Keratinocyte (primary cell): ENCODE data around the gene VNN1. TPM values are rescaled to one million over a fixed set of nuclear protein-coding genes. Genes with fewer than 3 reads are reported as not detected.

Experiments used
- DNase-seq: peaks from one replicate; pipeline ENCODE4 v3.0.0-alpha.2; 2011; ENCODE audit warnings: low read depth, missing footprints, low spot score
- FAIRE-seq: peaks from 2 replicates; lab custom pipeline; 2011; peaks lifted over from hg19 to GRCh38; lab: Jason Lieb, UNC
- H2AFZ ChIP-seq: 2 replicates; pipeline ENCODE4 v1.6.0; 2012; ENCODE audit warnings: low read length, control low read depth, inconsistent platforms; ENCODE audit not compliant: control insufficient read depth
- H3K27ac ChIP-seq: 2 replicates; pipeline ENCODE4 v1.5.1; 2011; ENCODE audit warnings: low read length; ENCODE audit not compliant: control insufficient read depth, insufficient read depth
- H3K27me3 ChIP-seq: 3 replicates; pipeline ENCODE4 v1.6.0; 2011; ENCODE audit warnings: low read length; ENCODE audit not compliant: control insufficient read depth, insufficient read depth; ENCODE audit errors: extremely low read depth
- H3K36me3 ChIP-seq, 2 experiments: 2 replicates in 1 of 2; 3 replicates in 1 of 2; pipeline ENCODE4 v1.5.1; 2011; ENCODE audit warnings: low read length in 2 of 2, mild to moderate bottlenecking in 1 of 2; ENCODE audit not compliant: control insufficient read depth in 2 of 2, insufficient read depth in 2 of 2; ENCODE audit errors: extremely low read depth in 1 of 2
- H3K4me1 ChIP-seq: 3 replicates; pipeline ENCODE4 v1.5.1; 2011; ENCODE audit warnings: low read length; ENCODE audit not compliant: control insufficient read depth, insufficient read depth; ENCODE audit errors: extremely low read depth
- H3K4me2 ChIP-seq: 3 replicates; pipeline ENCODE4 v1.6.0; 2011; ENCODE audit warnings: low read depth, low read length; ENCODE audit not compliant: control insufficient read depth, insufficient read depth; ENCODE audit errors: extremely low read depth
- H3K4me3 ChIP-seq, 3 experiments: fragments of 200-600 bp in 1 of 3; sonication (generic) in 1 of 3; 2 replicates in 2 of 3; 3 replicates in 1 of 3; pipeline ENCODE4 v1.5.1; 2011 to 2016; ENCODE audit warnings: low read length in 3 of 3, mild to moderate bottlenecking in 3 of 3, control low read depth in 2 of 3, inconsistent platforms in 1 of 3, low read depth in 1 of 3, mixed read lengths in 1 of 3, mixed run types in 1 of 3, moderate library complexity in 1 of 3; ENCODE audit not compliant: control insufficient read depth in 2 of 3, insufficient read depth in 2 of 3; ENCODE audit errors: extremely low read depth in 1 of 3
- H3K79me2 ChIP-seq: 2 replicates; pipeline ENCODE4 v1.6.0; 2012; ENCODE audit warnings: low read length; ENCODE audit not compliant: control insufficient read depth, insufficient read depth
- H3K9ac ChIP-seq: 3 replicates; pipeline ENCODE4 v1.6.0; 2011; ENCODE audit warnings: low read length; ENCODE audit not compliant: control insufficient read depth, insufficient read depth; ENCODE audit errors: extremely low read depth
- H3K9me1 ChIP-seq: 3 replicates; pipeline ENCODE4 v1.6.0; 2011; ENCODE audit warnings: low read length; ENCODE audit not compliant: control insufficient read depth, insufficient read depth; ENCODE audit errors: extremely low read depth
- H3K9me3 ChIP-seq: 2 replicates; pipeline ENCODE4 v1.5.1; 2012; ENCODE audit warnings: low read depth, low read length; ENCODE audit not compliant: control insufficient read depth
- H4K20me1 ChIP-seq: 3 replicates; pipeline ENCODE4 v1.6.0; 2011; ENCODE audit warnings: low read length; ENCODE audit not compliant: control insufficient read depth, insufficient read depth; ENCODE audit errors: extremely low read depth
- EZH2 ChIP-seq: IDR thresholded peaks from one replicate; pipeline ENCODE4 v1.6.1; 2012; ENCODE audit warnings: inconsistent platforms, mild to moderate bottlenecking, low read length, moderate library complexity
- dilution Hi-C: fragments of 300-500 bp; cut with MboI; formaldehyde crosslinking; loops from one replicate; pipeline ENCODE4 v1.7.0; 2020; ENCODE audit warnings: low sequenced_read_pairs; ENCODE audit not compliant: extremely low pct_ligation_motif_present
- polyA plus RNA-seq, 5 experiments: library from polyadenylated mRNA; depleted of rRNA in 3 of 5; stranded (reverse) in 3 of 5; stranded (forward) in 1 of 5; unstranded in 1 of 5; fragments of >200 nt; gene quantifications; 1 replicate in 1 of 5; 2 replicates in 3 of 5; 3 replicates in 1 of 5; pipeline versions ENCODE4 v1.2.1 to v1.2.3, GENCODE V29; 2011 to 2012; ENCODE audit warnings: missing spikeins in 2 of 5, low read depth in 1 of 5, low replicate concordance in 1 of 5
- TF ChIP-seq, protein P1 (sequence below), 3 experiments: IDR thresholded peaks in 1 of 3; conservative IDR thresholded peaks in 1 of 3; optimal IDR thresholded peaks in 1 of 3; 2 replicates in 2 of 3; 3 replicates in 1 of 3; pipeline versions ENCODE3 to v1.5.1; 2011; ENCODE audit warnings: low read length in 3 of 3, mild to moderate bottlenecking in 3 of 3, moderate library complexity in 2 of 3, control low read depth in 1 of 3, inconsistent platforms in 1 of 3; ENCODE audit not compliant: insufficient read depth in 2 of 3; ENCODE audit errors: extremely low read depth in 1 of 3

The VNN1 gene
- polyA plus RNA-seq, 1 donor (not counting 4 experiments of a cell fraction or from before 2014, with no cell fraction given), result 3.3 TPM

DNA sequence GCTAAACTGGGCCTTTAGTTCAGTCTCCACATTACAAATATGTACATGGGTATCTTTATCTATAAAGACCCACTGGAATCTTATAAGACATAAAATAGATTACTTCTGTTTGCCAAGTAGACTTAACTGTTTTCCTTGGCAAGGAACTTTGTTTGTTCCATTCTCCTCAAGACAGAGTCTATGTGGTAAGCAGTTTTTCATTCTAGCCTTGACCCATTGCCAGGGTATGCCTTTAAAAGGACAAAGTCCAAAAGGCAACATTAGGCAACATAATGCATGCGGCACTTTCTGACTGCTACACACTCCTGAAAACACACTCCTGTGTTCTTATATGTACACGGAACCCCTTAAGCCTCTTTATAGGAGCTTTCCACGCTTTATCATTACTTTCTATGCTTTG, 20.4 kb downstream of the VNN1 start:
- no peaks in the 10 kb centered on the region for H4K20me1 ChIP-seq
- no peak for FAIRE-seq
- H3K27ac ChIP-seq, result no peak overlapping the region
- no peak overlapping the region for H2AFZ ChIP-seq
- no peak overlapping the region for H3K4me2 ChIP-seq
- no peaks in the 10 kb centered on the region for H3K9me3 ChIP-seq
- no peak for DNase-seq
- H3K9ac ChIP-seq, result no peak overlapping the region
- no peaks in the 10 kb centered on the region for H3K27me3 ChIP-seq
- H3K79me2 ChIP-seq, result no peaks in the 10 kb centered on the region
- no peaks in the 10 kb centered on the region for H3K4me1 ChIP-seq
- H3K36me3 ChIP-seq, result no peaks in the 10 kb centered on the region
- no peaks in the 10 kb centered on the region for H3K9me1 ChIP-seq
- H3K4me3 ChIP-seq, result no peak overlapping the region
- dilution Hi-C loops, result no loop called here
- TF ChIP-seq, protein P1, sequence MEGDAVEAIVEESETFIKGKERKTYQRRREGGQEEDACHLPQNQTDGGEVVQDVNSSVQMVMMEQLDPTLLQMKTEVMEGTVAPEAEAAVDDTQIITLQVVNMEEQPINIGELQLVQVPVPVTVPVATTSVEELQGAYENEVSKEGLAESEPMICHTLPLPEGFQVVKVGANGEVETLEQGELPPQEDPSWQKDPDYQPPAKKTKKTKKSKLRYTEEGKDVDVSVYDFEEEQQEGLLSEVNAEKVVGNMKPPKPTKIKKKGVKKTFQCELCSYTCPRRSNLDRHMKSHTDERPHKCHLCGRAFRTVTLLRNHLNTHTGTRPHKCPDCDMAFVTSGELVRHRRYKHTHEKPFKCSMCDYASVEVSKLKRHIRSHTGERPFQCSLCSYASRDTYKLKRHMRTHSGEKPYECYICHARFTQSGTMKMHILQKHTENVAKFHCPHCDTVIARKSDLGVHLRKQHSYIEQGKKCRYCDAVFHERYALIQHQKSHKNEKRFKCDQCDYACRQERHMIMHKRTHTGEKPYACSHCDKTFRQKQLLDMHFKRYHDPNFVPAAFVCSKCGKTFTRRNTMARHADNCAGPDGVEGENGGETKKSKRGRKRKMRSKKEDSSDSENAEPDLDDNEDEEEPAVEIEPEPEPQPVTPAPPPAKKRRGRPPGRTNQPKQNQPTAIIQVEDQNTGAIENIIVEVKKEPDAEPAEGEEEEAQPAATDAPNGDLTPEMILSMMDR (optimal IDR thresholded peaks at IDR 0.05 in 1 of 3, IDR thresholded peaks at IDR 0.05 in 1 of 3, conservative IDR thresholded peaks at IDR 0.05 in 1 of 3; ENCODE audit: extremely low read depth in 1 of 3, insufficient read depth in 2 of 3, low read length in 3 of 3), result no peak
- TF ChIP-seq EZH2, result no peak

DNA sequence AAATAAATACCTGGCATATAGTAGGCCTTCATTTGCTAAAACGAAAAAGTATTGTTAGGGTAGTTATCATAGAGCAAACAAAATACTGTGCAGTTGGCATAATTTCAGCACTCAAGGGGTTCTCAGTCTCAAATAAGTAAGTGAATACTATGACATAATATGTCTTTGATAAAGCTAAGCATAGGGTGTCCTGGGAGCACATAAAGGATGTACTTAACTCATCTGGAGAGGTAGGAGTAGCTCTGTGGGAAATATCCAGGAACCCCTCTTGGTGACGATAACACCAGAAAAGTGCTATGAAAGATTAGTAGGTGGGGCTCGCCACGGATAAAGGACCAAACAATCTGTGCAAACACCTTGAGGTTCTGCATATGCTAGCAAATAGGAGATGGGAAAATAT, 23.2 kb downstream of the VNN1 start:
- Histone ChIP-seq H3K27ac (no peak overlapping the region), H3K4me3 (no peak overlapping the region), H3K9me3 (no peaks in the 10 kb centered on the region), H3K4me1 (peaks cover 7% of the 10 kb centered on the region), H3K79me2 (no peaks in the 10 kb centered on the region), H2AFZ (no peak overlapping the region), H3K27me3 (no peaks in the 10 kb centered on the region), H3K36me3 (no peaks in the 10 kb centered on the region), H3K9me1 (no peaks in the 10 kb centered on the region), H4K20me1 (no peaks in the 10 kb centered on the region), H3K4me2 (no peak overlapping the region), H3K9ac (no peak overlapping the region)
- no peak for TF ChIP-seq EZH2
- TF ChIP-seq, protein P1 (optimal IDR thresholded peaks at IDR 0.05 in 1 of 3, IDR thresholded peaks at IDR 0.05 in 1 of 3, conservative IDR thresholded peaks at IDR 0.05 in 1 of 3; ENCODE audit: extremely low read depth in 1 of 3, insufficient read depth in 2 of 3, low read length in 3 of 3), result no peak
- FAIRE-seq (no peak), DNase-seq (no peak)
- dilution Hi-C loops, result no loop called here
